Progenitor cell of endocrine pancreas (in vitro differentiated cells): ENCODE measurements around the gene BCL2L14. TPM values are rescaled to one million over a fixed set of nuclear protein-coding genes. Genes with fewer than 3 reads are reported as not detected.
A peak's percentile ranks its signal among the peaks of the same experiment; 100 is the strongest.

Source experiments
- DNase-seq: peaks from one replicate; pipeline ENCODE4 v3.0.0; 2021; ENCODE audit warnings: low spot score; ENCODE audit not compliant: unreplicated experiment
- H3K27ac Mint-ChIP-seq: 2 replicates; pipeline ENCODE4 v1.8.0; 2021; ENCODE audit warnings: mild to moderate bottlenecking, moderate library complexity, mixed read lengths
- H3K27me3 Mint-ChIP-seq: 2 replicates; pipeline ENCODE4 v1.8.0; 2021; ENCODE audit warnings: mixed read lengths
- H3K36me3 Mint-ChIP-seq: 2 replicates; pipeline ENCODE4 v1.8.0; 2022; ENCODE audit warnings: mixed read lengths; ENCODE audit not compliant: insufficient read depth
- H3K4me1 Mint-ChIP-seq: 2 replicates; pipeline ENCODE4 v1.8.0; 2021; ENCODE audit warnings: low read depth, mixed read lengths
- H3K4me3 Mint-ChIP-seq: 2 replicates; pipeline ENCODE4 v1.8.0; 2021; ENCODE audit warnings: low read depth, mild to moderate bottlenecking, moderate library complexity, mixed read lengths
- H3K9me3 Mint-ChIP-seq: 2 replicates; pipeline ENCODE4 v1.8.0; 2021; ENCODE audit warnings: low read depth, mixed read lengths
- CTCF ChIP-seq: fragments of 200-600 bp; sonication (generic); IDR thresholded peaks from one replicate; pipeline ENCODE4 v1.5.0; 2021; ENCODE audit warnings: antibody characterized with exemption, mild to moderate bottlenecking; ENCODE audit not compliant: unreplicated experiment
- total RNA-seq: library from RNA; stranded (reverse); gene quantifications from 2 replicates; pipeline ENCODE4 v1.2.1, GENCODE V29; 2021

Gene BCL2L14
- total RNA-seq, 1 donor from 2014 or later: 1.4 TPM

- DNase-seq: no peak
- Mint-ChIP-seq H3K27ac (no peak overlapping the region), H3K4me1 (peaks cover 19% of the 10 kb centered on the region), H3K9me3 (no peaks in the 10 kb centered on the region), H3K27me3 (peaks cover 30% of the 10 kb centered on the region), H3K4me3 (no peak overlapping the region), H3K36me3 (no peaks in the 10 kb centered on the region)
- TF ChIP-seq CTCF: no peak
Observed at GRCh38 chr12:12056951-12057350, 13.8 kb upstream of the BCL2L14 start.

- Mint-ChIP-seq H3K4me3 (no peak overlapping the region), H3K36me3 (no peaks in the 10 kb centered on the region), H3K27me3 (peaks cover 27% of the 10 kb centered on the region), H3K27ac (no peak overlapping the region), H3K4me1 (peaks cover 24% of the 10 kb centered on the region), H3K9me3 (peaks cover under 1% of the 10 kb centered on the region)
- no peak for TF ChIP-seq CTCF
- no peak for DNase-seq
Observed at GRCh38 chr12:12064596-12064995, 6.1 kb upstream of the BCL2L14 start.

- no peak for DNase-seq
- Mint-ChIP-seq H3K4me1 (peaks cover 33% of the 10 kb centered on the region), H3K27ac (no peak overlapping the region), H3K36me3 (no peaks in the 10 kb centered on the region), H3K27me3 (peaks cover 18% of the 10 kb centered on the region), H3K4me3 (no peak overlapping the region), H3K9me3 (peaks cover 4% of the 10 kb centered on the region)
- TF ChIP-seq CTCF: no peak
Observed at GRCh38 chr12:12068751-12069150, 2.0 kb upstream of the BCL2L14 start.

- DNase-seq: no peak
- Mint-ChIP-seq H3K36me3 (no peaks in the 10 kb centered on the region), H3K27ac (no peak overlapping the region), H3K27me3 (peaks cover 13% of the 10 kb centered on the region), H3K9me3 (peaks cover 4% of the 10 kb centered on the region), H3K4me3 (no peak overlapping the region), H3K4me1 (peaks cover 28% of the 10 kb centered on the region)
- TF ChIP-seq CTCF: no peak
Observed at GRCh38 chr12:12069821-12070548, 754 bp upstream of the BCL2L14 start.

- Mint-ChIP-seq H3K36me3 (no peaks in the 10 kb centered on the region), H3K4me1 (peaks cover 27% of the 10 kb centered on the region), H3K9me3 (peaks cover 4% of the 10 kb centered on the region), H3K4me3 (peak overlapping the region; percentile 43), H3K27me3 (peaks cover 9% of the 10 kb centered on the region), H3K27ac (peak overlapping the region; percentile 81)
- DNase-seq: peak; percentile 36
- no peak for TF ChIP-seq CTCF
Observed at GRCh38 chr12:12072064-12072760, 1.5 kb downstream of the BCL2L14 start.
